ENCODE measurements around the gene CCPG1. TPM values are rescaled to one million over a fixed set of nuclear protein-coding genes. Genes with fewer than 3 reads are reported as not detected.

The CCPG1 gene
- total RNA-seq, 1 experiment from 2014 or later = 54.6 TPM

GRCh38 chr15:55353025-55353424, 55.1 kb downstream of the CCPG1 start:
- Histone ChIP-seq H3K4me3 (ENCODE audit: low read depth, low read length) (no peak overlapping the region), H3K36me3 (ENCODE audit: control insufficient read depth, insufficient read depth, low read length) (no peaks in the 10 kb centered on the region), H3K4me1 (peaks cover 16% of the 10 kb centered on the region), H3K9me3 (no peaks in the 10 kb centered on the region), H3K27me3 (replicated peaks; ENCODE audit: control insufficient read depth, insufficient read depth, low read length) (no peaks in the 10 kb centered on the region)
- intact Hi-C loops (cut with micrococcal nuclease; ENCODE audit: unreplicated experiment) = no loop called here
- ChIA-PET POLR2A (no interaction called here), CTCF (no interaction called here)
- Mint-ChIP-seq H3K9me3 (ENCODE audit: unreplicated experiment) (no peaks in the 10 kb centered on the region), H3K4me1 (ENCODE audit: low read depth, unreplicated experiment) (peaks cover 15% of the 10 kb centered on the region), H3K27ac (ENCODE audit: unreplicated experiment) (no peak overlapping the region), H3K36me3 (ENCODE audit: insufficient read depth, unreplicated experiment) (peaks cover 8% of the 10 kb centered on the region), H3K27me3 (ENCODE audit: insufficient read depth, unreplicated experiment) (no peaks in the 10 kb centered on the region), H3K4me3 (ENCODE audit: unreplicated experiment) (no peak overlapping the region)
- BruUV-seq (replicated peaks) = no TSS peak
- no peak for TF ChIP-seq CTCF (IDR thresholded peaks at IDR 0.05; ENCODE audit: insufficient read depth in 1 of 2, low read depth in 1 of 2, low read length in 1 of 2, severe bottlenecking in 1 of 2, unreplicated experiment in 1 of 2)
- DNase-seq = no peak

GRCh38 chr15:55349282-55349681, 58.9 kb downstream of the CCPG1 start:
- no peaks in the 10 kb centered on the region for H3K36me3 Mint-ChIP-seq (ENCODE audit: insufficient read depth, unreplicated experiment)
- POLR2A ChIA-PET = no interaction called here
- H3K9me3 Mint-ChIP-seq (ENCODE audit: unreplicated experiment) = no peaks in the 10 kb centered on the region
- no peak overlapping the region for H3K4me3 ChIP-seq (ENCODE audit: low read depth, low read length)
- H3K27me3 Mint-ChIP-seq (ENCODE audit: insufficient read depth, unreplicated experiment) = no peaks in the 10 kb centered on the region
- intact Hi-C loops (cut with micrococcal nuclease; ENCODE audit: unreplicated experiment) = no loop called here
- no peaks in the 10 kb centered on the region for H3K4me1 Mint-ChIP-seq (ENCODE audit: low read depth, unreplicated experiment)
- H3K4me3 Mint-ChIP-seq (ENCODE audit: unreplicated experiment) = no peak overlapping the region
- H3K36me3 ChIP-seq (ENCODE audit: control insufficient read depth, insufficient read depth, low read length) = no peaks in the 10 kb centered on the region
- no peaks in the 10 kb centered on the region for H3K9me3 ChIP-seq
- no peak for TF ChIP-seq CTCF (IDR thresholded peaks at IDR 0.05; ENCODE audit: insufficient read depth in 1 of 2, low read depth in 1 of 2, low read length in 1 of 2, severe bottlenecking in 1 of 2, unreplicated experiment in 1 of 2)
- no peaks in the 10 kb centered on the region for H3K27me3 ChIP-seq (replicated peaks; ENCODE audit: control insufficient read depth, insufficient read depth, low read length)
- CTCF ChIA-PET = no interaction called here
- H3K4me1 ChIP-seq = no peaks in the 10 kb centered on the region
- no peak overlapping the region for H3K27ac Mint-ChIP-seq (ENCODE audit: unreplicated experiment)
- BruUV-seq (replicated peaks) = no TSS peak
- no peak for DNase-seq

- CTCF ChIA-PET = no interaction called here
- Mint-ChIP-seq H3K9me3 (ENCODE audit: unreplicated experiment) (no peaks in the 10 kb centered on the region), H3K27ac (ENCODE audit: unreplicated experiment) (no peak overlapping the region), H3K4me1 (ENCODE audit: low read depth, unreplicated experiment) (no peaks in the 10 kb centered on the region), H3K4me3 (ENCODE audit: unreplicated experiment) (no peak overlapping the region), H3K27me3 (ENCODE audit: insufficient read depth, unreplicated experiment) (no peaks in the 10 kb centered on the region), H3K36me3 (ENCODE audit: insufficient read depth, unreplicated experiment) (no peaks in the 10 kb centered on the region)
- intact Hi-C loops (cut with micrococcal nuclease; ENCODE audit: unreplicated experiment) = no loop called here
- Histone ChIP-seq H3K9me3 (no peaks in the 10 kb centered on the region), H3K4me1 (0 out of 2 replicates have a peak, but pooled peaks cover 7% of the 10 kb centered on the region), H3K36me3 (ENCODE audit: control insufficient read depth, insufficient read depth, low read length) (no peaks in the 10 kb centered on the region), H3K27me3 (replicated peaks; ENCODE audit: control insufficient read depth, insufficient read depth, low read length) (no peaks in the 10 kb centered on the region), H3K4me3 (ENCODE audit: low read depth, low read length) (no peak overlapping the region)
- BruUV-seq (replicated peaks) = no TSS peak
- no peak for TF ChIP-seq CTCF (IDR thresholded peaks at IDR 0.05; ENCODE audit: insufficient read depth in 1 of 2, low read depth in 1 of 2, low read length in 1 of 2, severe bottlenecking in 1 of 2, unreplicated experiment in 1 of 2)
- no peak for DNase-seq
- POLR2A ChIA-PET = no interaction called here
Measured at GRCh38 chr15:55348281-55348778, 59.8 kb downstream of the CCPG1 start.
